Naive thymus-derived CD4-positive, alpha-beta T cell (primary cell): ENCODE measurements around the gene DNAAF6. TPM values are rescaled to one million over a fixed set of nuclear protein-coding genes. Genes with fewer than 3 reads are reported as not detected.

ENCODE experiments used
- ATAC-seq: fragments of 150-1000 bp; cut with Tn5 transposase; 2 replicates; pipeline ENCODE4 v1.10.0; 2021; ENCODE audit warnings: mild to moderate bottlenecking, moderate library complexity
- CTCF ChIA-PET: fragments of 350-600 bp; sonication (Branson Sonifier 250); formaldehyde crosslinking; loops from one replicate; lab custom pipeline; 2021; ENCODE audit warnings: antibody characterized with exemption; lab: Charles Lee
- POLR2A ChIA-PET: fragments of 350-600 bp; sonication (Branson Sonifier 250); formaldehyde crosslinking; loops from one replicate; lab custom pipeline; 2021; ENCODE audit warnings: antibody characterized with exemption, inconsistent platforms; lab: Charles Lee
- DNase-seq, 9 donors: peaks; one replicate each; pipeline versions ENCODE4 v3.0.0 to v3.0.0-alpha.2; 2020 to 2022; ENCODE audit warnings: mixed read lengths in 1 of 9
- H3K27ac ChIP-seq: one replicate; pipeline ENCODE4 v1.7.0; 2013; ENCODE audit warnings: mild to moderate bottlenecking, low read depth, low read length, moderate library complexity
- H3K27me3 ChIP-seq, 2 donors: one replicate each; pipeline ENCODE4 v1.7.0; 2013; ENCODE audit warnings: low read length in 2 of 2, mild to moderate bottlenecking in 2 of 2, moderate library complexity in 2 of 2; ENCODE audit not compliant: control insufficient read depth in 2 of 2, insufficient read depth in 2 of 2
- H3K36me3 ChIP-seq, 3 experiments: 1 replicate in 2 of 3; 2 replicates in 1 of 3; pipeline ENCODE4 v1.7.0; 2013; ENCODE audit warnings: low read length in 3 of 3, mild to moderate bottlenecking in 3 of 3, moderate library complexity in 1 of 3; ENCODE audit not compliant: insufficient read depth in 3 of 3, control insufficient read depth in 2 of 3
- H3K4me1 ChIP-seq, 2 donors: one replicate each; pipeline ENCODE4 v1.7.0; 2013; ENCODE audit warnings: low read length in 2 of 2, mild to moderate bottlenecking in 2 of 2, moderate library complexity in 1 of 2; ENCODE audit not compliant: control insufficient read depth in 2 of 2, insufficient read depth in 2 of 2
- H3K4me3 ChIP-seq: 2 replicates; pipeline ENCODE4 v1.7.0; 2013; ENCODE audit warnings: mild to moderate bottlenecking, low read length
- H3K9me3 ChIP-seq, 3 experiments: 1 replicate in 2 of 3; 2 replicates in 1 of 3; pipeline ENCODE4 v1.7.0; 2013; ENCODE audit warnings: low read length in 3 of 3; ENCODE audit not compliant: control insufficient read depth in 2 of 3
- H3K27ac Mint-ChIP-seq, 9 donors: one replicate each; pipeline ENCODE4 v1.8.0; 2020 to 2022; ENCODE audit warnings: mixed read lengths in 9 of 9, mild to moderate bottlenecking in 8 of 9, moderate library complexity in 5 of 9, inconsistent platforms in 2 of 9
- H3K27me3 Mint-ChIP-seq, 5 donors: one replicate each; pipeline ENCODE4 v1.8.0; 2021 to 2022; ENCODE audit warnings: mixed read lengths in 5 of 5, mild to moderate bottlenecking in 1 of 5
- H3K36me3 Mint-ChIP-seq, 5 donors: one replicate each; pipeline ENCODE4 v1.8.0; 2020 to 2022; ENCODE audit warnings: mixed read lengths in 5 of 5, mild to moderate bottlenecking in 3 of 5, inconsistent platforms in 1 of 5
- H3K4me1 Mint-ChIP-seq, 7 donors: one replicate each; pipeline ENCODE4 v1.8.0; 2020 to 2022; ENCODE audit warnings: mixed read lengths in 7 of 7, mild to moderate bottlenecking in 3 of 7, inconsistent platforms in 1 of 7
- H3K4me3 Mint-ChIP-seq, 10 donors: one replicate each; pipeline ENCODE4 v1.8.0; 2020 to 2022; ENCODE audit warnings: mild to moderate bottlenecking in 10 of 10, mixed read lengths in 10 of 10, moderate library complexity in 6 of 10, inconsistent platforms in 2 of 10
- H3K9me3 Mint-ChIP-seq, 11 donors: one replicate each; pipeline ENCODE4 v1.8.0; 2020 to 2022; ENCODE audit warnings: mixed read lengths in 11 of 11, mild to moderate bottlenecking in 4 of 11, inconsistent platforms in 1 of 11, moderate library complexity in 1 of 11
- intact Hi-C, 2 donors: fragments of 100-400 bp; cut with micrococcal nuclease; formaldehyde crosslinking; loops; one replicate each; pipeline ENCODE4 v1.15.1; 2023
- polyA plus RNA-seq, 2 donors: library from polyadenylated mRNA; unstranded; fragments of 300-500 nt; fragmentation: Illumina TruSeq; gene quantifications; one replicate each; pipeline ENCODE4 v1.2.3, GENCODE V29; 2021
- total RNA-seq, 6 experiments: library from RNA in 5 of 6; stranded (reverse) in 5 of 6; gene quantifications; 1 replicate in 5 of 6; 2 replicates in 1 of 6; pipeline ENCODE4 v1.2.3 and lab custom pipeline; 2021 to 2026

Gene DNAAF6
- total and polyA plus RNA-seq, 7 experiments from 2014 or later = not detected

DNA sequence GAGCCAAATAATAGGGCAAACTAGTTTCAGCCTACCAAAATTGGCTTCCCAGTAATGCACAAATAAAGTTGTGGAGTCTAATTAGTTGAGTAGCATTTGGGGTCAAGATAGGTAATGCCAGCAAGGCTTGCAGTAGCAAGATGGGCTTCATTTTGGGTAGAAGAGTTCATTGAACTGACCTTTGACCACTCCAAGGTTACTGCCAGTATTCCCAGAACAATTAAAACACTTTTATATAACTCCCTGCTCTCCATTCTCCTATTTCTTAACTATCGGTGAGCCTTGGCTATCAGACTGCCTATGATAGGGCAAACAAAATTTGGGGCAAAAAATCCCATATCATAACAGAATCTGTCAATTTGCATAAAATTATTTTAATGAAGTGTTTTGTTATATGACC, 7.1 kb downstream of the DNAAF6 start:
- Mint-ChIP-seq H3K36me3 (no peaks in the 10 kb centered on the region), H3K27me3 (peaks cover 0 to 19% (median 0%) of the 10 kb centered on the region in 5 donors), H3K4me3 (no peak overlapping the region), H3K9me3 (no peaks in the 10 kb centered on the region), H3K27ac (no peak overlapping the region), H3K4me1 (no peaks in the 10 kb centered on the region)
- CTCF ChIA-PET = no interaction called here
- ATAC-seq = no peak
- no peak overlapping the region for H3K4me3 ChIP-seq
- DNase-seq = no peak
- no peak overlapping the region for H3K27ac ChIP-seq
- H3K36me3 ChIP-seq = no peaks in the 10 kb centered on the region
- intact Hi-C loops = no loop called here
- no peaks in the 10 kb centered on the region for H3K9me3 ChIP-seq
- no peaks in the 10 kb centered on the region for H3K27me3 ChIP-seq
- no peaks in the 10 kb centered on the region for H3K4me1 ChIP-seq
- POLR2A ChIA-PET = no interaction called here

DNA sequence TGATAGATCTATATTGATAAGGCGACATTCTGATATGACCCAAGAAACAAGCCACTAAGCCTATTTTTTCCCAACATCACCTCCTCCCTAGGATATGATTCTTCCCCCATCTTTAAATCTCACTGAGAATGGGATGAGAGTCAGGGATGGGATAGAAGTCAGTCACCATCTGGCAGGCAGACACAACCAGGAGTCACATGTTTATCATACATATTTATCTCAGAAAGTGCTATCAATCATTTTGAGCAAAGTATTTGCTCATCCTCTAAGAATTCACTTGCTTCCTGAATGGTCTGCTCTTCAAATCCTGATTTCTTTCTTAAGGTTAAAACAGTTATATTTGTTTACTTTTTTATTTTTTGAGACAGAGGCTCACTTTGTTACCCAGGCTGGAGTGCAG, 20.3 kb downstream of the DNAAF6 start:
- Histone ChIP-seq H3K27ac (no peak overlapping the region), H3K4me3 (no peak overlapping the region), H3K27me3 (no peaks in the 10 kb centered on the region), H3K4me1 (no peaks in the 10 kb centered on the region), H3K36me3 (no peaks in the 10 kb centered on the region), H3K9me3 (no peaks in the 10 kb centered on the region)
- CTCF ChIA-PET = no interaction called here
- ATAC-seq (no peak), DNase-seq (no peak)
- peaks cover 0 to 1% (median 0%) of the 10 kb centered on the region in 11 donors for H3K9me3 Mint-ChIP-seq
- H3K4me3 Mint-ChIP-seq = no peak overlapping the region
- peaks cover 0 to 5% (median 0%) of the 10 kb centered on the region in 5 donors for H3K36me3 Mint-ChIP-seq
- H3K27me3 Mint-ChIP-seq = peaks cover 0 to 6% (median 0%) of the 10 kb centered on the region in 5 donors
- H3K27ac Mint-ChIP-seq = no peak overlapping the region
- POLR2A ChIA-PET = no interaction called here
- no peaks in the 10 kb centered on the region for H3K4me1 Mint-ChIP-seq
- intact Hi-C loops = no loop called here

DNA sequence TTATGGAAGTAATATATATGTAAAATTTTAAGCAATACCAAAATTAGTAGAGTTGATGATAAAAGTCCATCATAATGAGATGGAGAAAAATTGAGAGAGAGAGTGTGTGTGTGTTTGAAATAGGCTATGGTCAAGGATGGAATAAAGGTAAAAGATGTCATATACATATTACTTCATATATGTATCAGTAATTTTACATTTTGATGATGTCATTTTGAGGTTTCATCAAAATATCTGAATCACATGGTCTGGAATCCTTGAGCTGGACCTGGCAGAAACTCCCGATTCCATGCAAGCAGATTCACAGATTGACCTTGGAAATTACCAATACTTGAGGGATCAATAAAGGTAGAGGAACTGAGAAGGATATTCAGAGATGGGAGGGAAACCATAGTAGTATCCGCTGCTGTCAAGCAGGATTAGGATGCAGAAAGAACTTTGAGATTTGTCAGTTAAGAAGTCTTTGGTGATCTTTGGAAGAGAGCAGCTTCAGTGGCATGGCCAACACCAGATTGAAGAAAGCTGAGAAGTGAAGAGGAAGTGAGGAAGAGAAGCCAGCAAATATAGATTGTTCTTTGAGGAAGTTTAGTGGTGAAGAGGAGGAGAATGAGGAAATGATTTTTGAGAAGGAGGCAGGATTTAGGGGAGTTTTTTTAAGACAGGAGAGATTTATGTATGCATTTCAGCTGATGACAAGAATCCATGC, 21.5 kb downstream of the DNAAF6 start:
- H3K27ac ChIP-seq = no peak overlapping the region
- no peaks in the 10 kb centered on the region for H3K4me1 Mint-ChIP-seq
- ATAC-seq (no peak), DNase-seq (no peak)
- peaks cover 0 to 1% (median 0%) of the 10 kb centered on the region in 11 donors for H3K9me3 Mint-ChIP-seq
- no peak overlapping the region for H3K4me3 ChIP-seq
- H3K4me3 Mint-ChIP-seq = no peak overlapping the region
- H3K9me3 ChIP-seq = no peaks in the 10 kb centered on the region
- intact Hi-C loops = no loop called here
- H3K36me3 Mint-ChIP-seq = peaks cover 0 to 5% (median 0%) of the 10 kb centered on the region in 5 donors
- no peak overlapping the region for H3K27ac Mint-ChIP-seq
- no peaks in the 10 kb centered on the region for H3K27me3 ChIP-seq
- H3K4me1 ChIP-seq = no peaks in the 10 kb centered on the region
- ChIA-PET POLR2A (no interaction called here), CTCF (no interaction called here)
- no peaks in the 10 kb centered on the region for H3K36me3 ChIP-seq
- peaks cover 0 to 6% (median 0%) of the 10 kb centered on the region in 5 donors for H3K27me3 Mint-ChIP-seq

DNA sequence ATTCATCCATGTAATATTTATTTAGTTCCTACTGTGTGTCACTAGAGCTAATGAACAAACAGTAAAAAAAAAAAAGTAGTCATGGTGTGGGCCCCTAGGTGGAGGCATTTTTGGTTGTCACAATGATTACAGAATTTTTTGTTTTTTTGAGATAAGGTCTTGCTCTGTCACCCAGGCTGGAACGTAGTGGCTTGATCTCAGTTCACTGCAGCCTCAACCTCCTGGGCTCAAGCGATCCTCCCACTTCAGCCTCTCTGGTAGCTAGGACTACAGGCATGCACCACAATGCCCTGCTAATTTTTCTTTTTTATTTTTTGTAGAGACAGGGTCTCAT, 22.0 kb downstream of the DNAAF6 start:
- DNase-seq (no peak), ATAC-seq (no peak)
- H3K27me3 ChIP-seq = no peaks in the 10 kb centered on the region
- Mint-ChIP-seq H3K4me1 (no peaks in the 10 kb centered on the region), H3K27ac (no peak overlapping the region), H3K36me3 (peaks cover 0 to 5% (median 0%) of the 10 kb centered on the region in 5 donors), H3K4me3 (no peak overlapping the region), H3K27me3 (peaks cover 0 to 8% (median 0%) of the 10 kb centered on the region in 5 donors), H3K9me3 (peaks cover 0 to 1% (median 0%) of the 10 kb centered on the region in 11 donors)
- H3K36me3 ChIP-seq = no peaks in the 10 kb centered on the region
- no peaks in the 10 kb centered on the region for H3K4me1 ChIP-seq
- no peak overlapping the region for H3K27ac ChIP-seq
- ChIA-PET POLR2A (no interaction called here), CTCF (no interaction called here)
- H3K9me3 ChIP-seq = no peaks in the 10 kb centered on the region
- intact Hi-C loops = no loop called here
- no peak overlapping the region for H3K4me3 ChIP-seq

DNA sequence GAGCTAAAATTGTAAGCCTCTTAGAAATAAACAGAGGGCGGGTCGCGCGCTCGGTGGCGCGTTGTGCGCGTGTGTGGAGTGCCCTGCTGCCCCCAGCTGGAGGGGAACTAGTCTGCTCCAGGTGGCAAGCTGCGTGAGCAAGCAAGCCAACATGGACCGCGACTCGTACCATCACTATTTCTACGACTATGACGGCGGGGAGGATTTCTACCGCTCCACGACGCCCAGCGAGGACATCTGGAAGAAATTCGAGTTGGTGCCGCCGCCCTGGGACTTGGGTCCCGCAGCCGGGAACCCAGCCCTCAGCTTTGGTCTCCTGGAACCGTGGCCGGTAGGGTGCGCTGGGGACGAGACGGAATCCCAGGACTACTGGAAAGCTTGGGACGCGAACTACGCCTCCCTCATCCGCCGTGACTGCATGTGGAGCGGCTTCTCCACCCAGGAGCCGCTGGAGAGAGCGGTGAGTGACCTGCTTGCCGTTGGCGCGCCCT, 66.1 kb downstream of the DNAAF6 start:
- POLR2A ChIA-PET = no interaction called here
- H3K27ac Mint-ChIP-seq = no peak overlapping the region
- H3K36me3 ChIP-seq = no peaks in the 10 kb centered on the region
- H3K4me1 ChIP-seq = no peaks in the 10 kb centered on the region
- H3K27ac ChIP-seq = no peak overlapping the region
- intact Hi-C loops = loop anchor here in 1 of 2 donors (1.0 kb wide), 2 partner anchors 247 to 273 kb away; no protein-coding TSS in a partner anchor
- H3K36me3 Mint-ChIP-seq = no peaks in the 10 kb centered on the region
- H3K9me3 ChIP-seq = no peaks in the 10 kb centered on the region
- peak overlapping the region in 6 of 10 donors; percentile 27 to 74 (median 58) for H3K4me3 Mint-ChIP-seq
- CTCF ChIA-PET = interaction anchor here (0.6 to 1.3 kb wide), 2 partner anchors 68 to 273 kb away, joined by 3 read pairs; no protein-coding TSS in a partner anchor
- peaks cover 7 to 25% (median 13%) of the 10 kb centered on the region in 5 donors for H3K27me3 Mint-ChIP-seq
- no peaks in the 10 kb centered on the region for H3K27me3 ChIP-seq
- peaks cover 0 to 10% (median 4%) of the 10 kb centered on the region in 7 donors for H3K4me1 Mint-ChIP-seq
- H3K9me3 Mint-ChIP-seq = no peaks in the 10 kb centered on the region
- DNase-seq (peak in 3 of 9 donors; percentile 5 to 18 (median 11)), ATAC-seq (no peak)
- H3K4me3 ChIP-seq = no peak overlapping the region

DNA sequence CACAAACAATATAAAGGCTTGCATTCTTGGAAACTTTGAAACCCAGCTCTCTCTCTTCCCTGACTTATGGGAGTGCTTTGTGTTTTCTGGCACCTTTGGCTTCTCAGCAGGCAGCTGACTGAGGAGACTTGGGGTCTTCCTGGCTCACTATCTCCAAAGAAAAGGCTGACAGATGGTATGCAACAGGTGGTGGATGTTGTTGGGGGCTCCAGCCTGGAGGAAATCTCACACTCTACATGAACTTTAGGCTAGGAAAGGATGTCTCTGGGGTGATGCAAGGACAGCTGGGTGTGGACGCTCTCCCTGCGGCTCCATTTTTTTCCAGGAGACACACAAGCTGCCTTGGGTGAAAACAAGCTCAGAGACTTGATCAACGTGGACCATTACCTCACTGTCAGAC, 67.4 kb downstream of the DNAAF6 start:
- no peak for ATAC-seq
- Mint-ChIP-seq H3K27ac (no peak overlapping the region), H3K4me3 (peak overlapping the region in 2 of 10 donors; percentile 35 to 61), H3K9me3 (no peaks in the 10 kb centered on the region), H3K36me3 (no peaks in the 10 kb centered on the region), H3K4me1 (peaks cover 0 to 10% (median 4%) of the 10 kb centered on the region in 7 donors), H3K27me3 (peaks cover 12 to 25% (median 15%) of the 10 kb centered on the region in 5 donors)
- POLR2A ChIA-PET = no interaction called here
- Histone ChIP-seq H3K27me3 (no peaks in the 10 kb centered on the region), H3K9me3 (no peaks in the 10 kb centered on the region), H3K4me3 (no peak overlapping the region), H3K36me3 (no peaks in the 10 kb centered on the region), H3K27ac (no peak overlapping the region), H3K4me1 (no peaks in the 10 kb centered on the region)
- DNase-seq = no peak
- intact Hi-C loops = no loop called here
- CTCF ChIA-PET = no interaction called here

DNA sequence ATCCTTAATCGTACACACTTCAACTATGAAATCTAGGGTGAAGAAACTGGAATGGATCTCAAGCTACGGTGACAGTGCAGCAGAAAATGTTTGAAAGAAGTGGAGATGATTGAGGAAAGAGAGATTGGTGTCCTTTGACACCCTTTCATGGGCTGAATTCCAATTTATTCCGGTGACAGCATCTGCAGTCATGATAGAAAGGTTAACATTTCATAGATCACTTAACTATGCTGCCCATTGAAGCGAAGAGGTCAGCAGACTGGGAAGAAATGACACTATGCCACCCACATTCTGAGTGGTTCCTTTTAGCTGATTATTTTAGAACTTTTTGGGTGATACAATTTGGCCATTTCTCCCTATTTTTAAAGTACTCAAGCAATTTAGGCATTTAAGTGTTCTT, 82.3 kb downstream of the DNAAF6 start:
- Histone ChIP-seq H3K27ac (no peak overlapping the region), H3K9me3 (no peaks in the 10 kb centered on the region), H3K4me1 (no peaks in the 10 kb centered on the region), H3K27me3 (no peaks in the 10 kb centered on the region), H3K4me3 (no peak overlapping the region), H3K36me3 (no peaks in the 10 kb centered on the region)
- no peaks in the 10 kb centered on the region for H3K36me3 Mint-ChIP-seq
- POLR2A ChIA-PET = no interaction called here
- H3K4me3 Mint-ChIP-seq = no peak overlapping the region
- H3K9me3 Mint-ChIP-seq = no peaks in the 10 kb centered on the region
- no peaks in the 10 kb centered on the region for H3K4me1 Mint-ChIP-seq
- H3K27me3 Mint-ChIP-seq = peaks cover 0 to 9% (median 5%) of the 10 kb centered on the region in 5 donors
- DNase-seq (no peak), ATAC-seq (no peak)
- CTCF ChIA-PET = no interaction called here
- no peak overlapping the region for H3K27ac Mint-ChIP-seq
- intact Hi-C loops = no loop called here
